HG02610 (cell line): ENCODE data around the gene CDKAL1.

ENCODE experiments used
- ATAC-seq: cut with Tn5 transposase; IDR thresholded peaks from one replicate; pipeline ENCODE4 v1.9.1; 2021; ENCODE audit warnings: mild to moderate bottlenecking, moderate library complexity; ENCODE audit not compliant: unreplicated experiment

Gene CDKAL1

DNA sequence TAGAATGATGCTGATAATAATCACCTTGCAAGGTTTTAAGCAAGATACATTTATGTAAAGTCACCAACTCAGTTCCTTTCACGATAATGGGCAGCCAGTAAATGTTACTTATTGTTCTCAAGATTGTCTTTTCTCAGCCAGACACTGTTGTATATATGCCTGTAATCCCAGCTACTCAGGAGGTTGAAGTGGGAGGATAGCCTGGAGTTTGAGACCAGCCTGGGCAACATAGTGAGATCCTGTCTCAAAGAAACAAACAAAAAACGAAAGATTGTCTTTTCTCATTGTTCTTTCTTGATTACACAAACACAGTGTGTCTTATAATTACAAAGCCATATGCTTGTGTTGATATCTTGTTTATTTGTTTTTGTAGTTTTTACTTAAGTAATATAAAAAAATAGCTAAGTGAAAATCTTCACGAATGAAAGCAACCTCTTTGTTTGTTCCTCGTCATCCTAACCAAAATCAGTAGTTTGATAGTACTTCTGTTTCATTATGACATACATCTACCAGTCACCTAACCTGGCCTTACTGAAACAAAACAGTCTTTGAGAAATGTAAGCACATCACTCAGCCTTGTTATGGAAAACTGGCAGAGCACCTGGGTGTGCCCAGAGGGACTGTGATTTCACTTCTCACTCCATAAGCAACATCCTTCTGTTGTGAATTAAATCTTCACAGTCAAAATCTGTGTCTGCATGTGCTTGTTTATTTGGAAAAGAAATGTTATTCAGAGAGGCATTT, 623.1 kb downstream of the CDKAL1 start:
- ATAC-seq: peak; percentile 81

DNA sequence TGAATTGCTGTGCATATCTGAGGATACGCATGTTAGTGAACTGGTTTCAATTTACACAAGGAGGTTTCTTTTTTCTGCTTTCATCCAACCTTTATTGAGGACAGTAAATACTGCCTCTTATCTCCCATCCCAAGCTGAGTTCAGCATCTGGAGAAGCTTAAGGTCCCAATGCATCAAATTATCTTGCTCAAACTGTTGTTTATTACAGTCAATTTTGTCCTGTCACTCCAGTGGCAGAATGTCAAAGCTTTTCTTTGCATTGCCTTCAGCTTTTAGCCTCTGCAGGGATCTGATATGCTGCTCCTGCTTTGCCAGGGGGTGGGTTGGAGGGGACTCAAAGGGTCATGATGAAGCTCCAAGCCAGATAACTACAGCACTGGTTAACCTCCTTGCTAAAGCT, 623.9 kb downstream of the CDKAL1 start:
- ATAC-seq: no peak

DNA sequence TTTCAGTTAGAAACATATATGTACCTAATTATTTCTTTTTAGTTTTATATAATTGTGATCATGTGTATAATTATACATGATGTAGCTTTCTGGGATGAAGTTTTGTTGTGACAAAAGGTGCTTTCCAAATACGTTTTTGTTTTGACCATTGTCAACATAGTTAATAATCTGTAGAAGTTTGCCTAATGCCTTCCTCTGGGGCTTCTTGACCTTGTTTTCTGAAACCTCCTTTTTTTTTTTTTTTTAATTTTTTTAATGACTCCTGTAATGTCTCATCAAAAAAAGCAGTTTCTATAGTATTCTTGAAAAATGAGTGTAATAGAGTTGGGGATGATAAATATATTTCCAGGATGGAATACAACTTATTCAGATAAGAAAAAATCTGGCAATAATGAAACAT, 624.6 kb downstream of the CDKAL1 start:
- peak; percentile 29 for ATAC-seq

DNA sequence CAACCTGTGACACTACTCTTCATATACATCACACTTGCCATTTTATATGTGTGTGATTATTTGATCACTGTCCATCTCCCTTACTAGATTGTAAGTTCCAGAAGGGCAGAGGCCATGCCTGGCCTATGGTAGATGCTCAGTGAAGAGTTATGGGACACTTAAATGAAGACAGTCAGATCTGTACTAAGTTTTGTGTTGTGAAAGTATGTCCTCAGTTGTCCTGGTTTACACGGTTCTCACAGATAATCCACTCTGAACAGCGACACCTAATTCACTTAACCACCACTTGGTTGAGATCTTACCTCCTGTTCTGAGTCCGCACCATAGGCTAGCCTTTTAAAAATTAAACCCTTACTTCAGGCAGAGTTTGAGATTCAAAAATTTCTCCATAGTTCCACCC, 625.2 kb downstream of the CDKAL1 start:
- peak; percentile 39 for ATAC-seq

DNA sequence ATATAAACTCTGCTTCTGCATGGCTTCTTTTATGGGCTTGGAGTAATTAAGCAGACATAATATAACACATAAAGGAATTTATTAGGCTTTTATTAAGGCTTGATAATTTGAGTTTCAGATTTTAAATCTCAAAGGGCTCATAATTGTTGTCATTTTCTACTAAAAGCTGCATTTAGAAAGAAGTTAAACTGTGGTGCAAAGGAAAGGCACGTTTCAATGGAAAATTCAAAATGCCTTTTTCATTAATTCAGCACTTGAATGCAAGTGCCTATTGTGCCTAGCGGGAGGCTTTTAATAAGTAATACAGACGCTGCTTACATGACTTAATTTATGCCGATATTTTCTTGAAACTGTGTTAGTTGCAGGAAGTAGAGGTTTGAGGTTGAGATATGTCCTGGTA, 627.5 kb downstream of the CDKAL1 start:
- ATAC-seq: no peak

DNA sequence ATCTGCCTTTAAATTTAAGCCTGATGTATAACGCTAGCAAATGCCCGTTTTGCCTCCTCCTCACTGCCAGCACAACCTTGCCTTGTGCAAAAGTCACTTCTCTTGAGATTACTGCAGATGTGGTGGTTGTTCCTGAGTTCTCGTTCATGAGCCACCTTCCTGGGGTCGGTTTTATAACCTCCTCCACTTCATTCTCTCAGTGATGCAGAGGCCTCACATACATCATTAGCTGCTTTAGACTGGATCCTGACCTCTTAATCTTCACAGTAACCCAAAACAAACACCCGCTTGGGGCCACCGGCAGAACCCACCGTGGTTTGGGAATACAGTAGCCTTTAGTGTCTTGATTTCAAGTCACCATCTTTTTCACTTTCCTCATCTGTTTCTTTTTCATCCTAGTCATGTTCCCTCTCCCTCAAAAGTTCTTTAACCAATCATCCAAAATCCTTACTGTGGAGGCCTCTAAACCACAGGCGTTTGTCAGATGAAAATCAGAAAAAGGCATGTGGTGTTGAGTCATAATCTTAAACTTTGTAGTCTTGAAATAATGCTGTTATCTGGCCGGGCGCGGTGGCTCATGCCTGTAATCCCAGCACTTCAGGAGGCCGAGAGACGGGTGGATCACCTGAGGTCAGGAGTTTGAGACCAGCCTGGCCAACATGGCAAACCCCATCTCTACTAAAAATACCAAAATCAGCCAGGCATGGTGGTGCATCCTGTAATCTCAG, 629.0 kb downstream of the CDKAL1 start:
- ATAC-seq: no peak

DNA sequence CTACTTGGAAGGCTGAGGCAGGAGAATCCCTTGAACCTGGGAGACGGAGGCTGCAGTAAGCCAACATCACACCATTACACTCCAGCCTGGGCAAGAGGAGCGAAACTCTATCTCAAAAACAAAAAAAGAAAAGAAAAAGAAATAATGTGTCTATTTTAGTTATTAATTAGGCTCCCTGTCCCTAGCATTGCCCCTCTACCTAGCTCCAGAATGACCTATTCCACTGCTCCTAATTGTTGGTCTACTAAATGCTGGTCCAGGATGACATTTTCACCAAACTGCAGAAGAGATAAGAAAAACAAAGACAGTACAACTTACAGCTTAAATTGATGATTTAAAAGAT, 629.6 kb downstream of the CDKAL1 start:
- no peak for ATAC-seq

DNA sequence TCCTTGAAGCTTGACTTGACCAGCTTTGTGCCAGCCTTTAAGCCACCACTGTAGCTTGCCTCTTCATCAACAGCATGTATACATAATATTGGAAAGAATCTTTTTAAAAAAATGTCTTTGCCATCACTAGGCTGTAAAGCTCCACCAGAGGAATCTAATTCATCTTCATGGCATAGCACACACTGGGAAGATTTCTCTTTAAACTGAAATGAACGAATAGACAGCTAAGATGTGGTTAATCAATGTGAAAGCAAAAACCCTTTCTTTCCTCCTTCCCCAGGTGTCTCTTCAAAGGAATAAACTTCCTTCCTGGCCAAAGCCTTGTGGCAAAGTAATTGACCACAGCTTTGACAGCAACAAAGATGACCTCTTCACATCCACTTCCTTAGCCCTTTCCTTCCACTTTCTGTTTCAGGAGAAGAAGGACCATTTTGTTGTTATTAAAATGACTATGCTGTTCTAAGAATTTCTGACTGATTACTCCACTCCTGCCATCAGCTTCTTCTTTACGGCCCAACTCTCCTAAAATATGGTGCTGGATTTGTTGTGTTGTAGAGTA, 630.6 kb downstream of the CDKAL1 start:
- peak; percentile 69 for ATAC-seq

DNA sequence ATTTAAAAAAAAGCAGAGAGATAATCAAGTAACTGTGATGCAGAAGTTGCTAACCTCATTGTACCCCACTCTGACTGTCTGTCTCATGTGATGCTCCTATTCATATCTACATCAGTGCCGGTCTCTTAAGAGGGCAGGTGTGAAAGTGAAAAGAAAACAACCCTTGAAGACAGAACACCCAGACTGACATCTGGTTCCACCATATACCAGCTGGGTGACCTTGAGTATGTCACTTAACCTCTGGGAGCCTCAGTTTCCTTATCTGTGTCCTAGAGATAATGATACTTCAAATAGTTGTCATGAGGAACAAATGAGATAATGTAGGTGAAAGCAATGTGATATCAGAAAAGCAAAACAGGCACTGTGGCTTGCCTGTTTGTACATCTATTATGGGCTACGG, 632.5 kb downstream of the CDKAL1 start:
- peak; percentile 71 for ATAC-seq

DNA sequence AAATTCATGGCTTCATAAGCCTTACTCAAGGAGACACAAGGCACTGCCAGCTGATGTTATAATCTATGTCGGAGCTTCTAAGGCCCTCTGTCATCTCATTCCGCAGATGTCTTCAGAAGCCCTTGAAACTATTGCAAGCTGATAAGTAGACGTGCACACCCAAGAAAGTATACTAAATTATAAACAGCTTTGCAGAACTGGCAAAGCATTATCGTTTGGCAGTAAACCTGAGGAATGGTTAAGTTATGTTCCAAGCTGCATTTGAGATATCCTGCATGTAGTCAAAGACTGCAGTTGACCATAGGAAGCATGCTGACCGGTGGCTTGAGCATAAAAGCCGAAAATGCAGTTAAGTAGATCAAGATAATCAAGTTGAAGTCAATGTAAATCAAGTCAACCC, 633.5 kb downstream of the CDKAL1 start:
- no peak for ATAC-seq

DNA sequence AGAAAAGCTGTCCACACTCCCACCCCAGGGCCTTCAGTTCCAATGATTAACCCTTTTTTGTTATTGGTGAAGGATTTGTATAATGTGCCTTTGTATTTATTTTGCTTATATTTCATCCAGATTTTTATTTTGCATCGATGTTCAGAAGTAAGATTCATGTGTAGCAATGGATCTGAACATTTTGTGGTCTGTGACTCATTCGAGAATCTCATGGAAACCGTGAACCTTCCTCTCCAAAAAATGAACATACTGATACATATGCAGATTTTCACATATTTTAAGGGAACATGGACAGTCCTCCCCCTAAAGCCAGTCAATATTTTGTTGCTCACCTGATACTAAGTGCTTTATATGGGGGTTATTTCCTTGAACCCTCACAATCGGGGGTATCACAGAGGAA, 637.5 kb downstream of the CDKAL1 start:
- ATAC-seq: no peak

DNA sequence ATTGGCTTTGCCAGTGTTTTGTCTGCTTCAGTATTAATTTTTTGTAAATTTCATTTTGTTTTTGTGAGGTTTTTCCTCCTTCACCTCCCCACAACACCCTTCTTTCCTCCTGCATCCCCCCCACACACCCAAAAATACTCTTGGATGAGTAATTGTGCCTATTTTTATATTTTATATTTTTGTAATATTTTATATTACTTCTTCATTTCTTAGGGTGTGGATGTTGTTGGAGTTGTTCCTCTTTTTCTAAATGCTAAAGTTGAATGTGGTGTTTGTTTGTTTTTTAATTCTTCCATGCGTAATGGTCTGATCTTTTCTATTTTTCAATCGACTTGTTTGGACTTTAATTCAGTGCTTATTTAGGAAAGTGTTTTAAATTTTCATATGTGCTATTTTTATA, 638.8 kb downstream of the CDKAL1 start:
- no peak for ATAC-seq

DNA sequence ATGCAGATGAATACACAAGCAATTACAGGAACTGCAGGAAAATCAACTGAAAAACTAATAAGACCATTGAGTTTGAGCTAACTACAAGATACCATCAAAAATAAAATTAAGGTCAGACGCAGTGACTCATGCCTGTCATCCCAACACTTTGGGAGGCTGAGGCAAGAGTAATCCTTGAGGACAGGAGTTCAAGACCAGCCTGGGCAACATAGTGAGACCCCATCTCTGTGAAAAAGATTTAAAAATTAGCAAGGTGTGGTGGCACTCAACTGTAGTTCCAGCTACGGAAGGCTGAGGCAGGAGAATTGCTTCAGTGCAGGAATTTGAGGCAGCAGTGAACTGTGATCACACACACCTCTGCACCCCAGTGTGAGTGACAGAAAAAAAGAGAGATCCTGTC, 639.4 kb downstream of the CDKAL1 start:
- ATAC-seq: no peak

DNA sequence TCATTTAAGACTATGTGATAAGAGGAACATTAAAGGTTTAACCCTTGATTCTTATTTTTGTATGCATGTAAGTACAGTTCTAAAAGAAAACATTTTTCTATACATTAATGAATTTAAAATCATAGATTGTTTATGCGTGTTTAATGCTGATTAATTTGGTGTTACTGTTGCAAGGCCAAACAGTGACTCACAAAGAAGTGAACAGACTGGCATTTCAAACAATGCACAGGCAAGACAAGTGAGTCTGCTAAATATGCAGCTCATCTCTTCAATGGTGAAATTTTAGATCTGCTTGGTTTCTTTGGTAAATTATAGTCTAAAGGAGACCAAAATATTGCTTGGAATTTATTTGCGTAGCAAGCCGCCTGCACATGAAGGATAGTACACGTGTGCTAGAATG, 641.9 kb downstream of the CDKAL1 start:
- no peak for ATAC-seq

DNA sequence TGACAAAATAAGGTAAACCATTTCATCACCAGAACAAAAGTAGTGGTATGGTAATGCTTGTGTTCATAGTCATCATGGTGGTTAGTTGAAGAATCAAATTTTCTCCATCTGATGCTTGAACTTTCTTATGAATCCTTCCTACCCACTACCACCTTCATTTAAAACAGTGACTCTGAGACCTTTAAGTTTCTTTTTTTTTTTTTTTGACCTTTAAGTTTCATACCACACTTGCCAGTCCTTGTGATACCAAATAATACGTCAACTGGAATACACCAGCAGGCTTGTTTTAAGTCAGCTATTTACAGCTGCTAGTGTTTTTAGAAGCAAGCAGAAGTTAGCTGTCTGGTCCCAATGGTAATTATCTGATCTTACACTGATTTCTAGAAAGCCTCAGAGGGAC, 645.9 kb downstream of the CDKAL1 start:
- peak; percentile 91 for ATAC-seq

DNA sequence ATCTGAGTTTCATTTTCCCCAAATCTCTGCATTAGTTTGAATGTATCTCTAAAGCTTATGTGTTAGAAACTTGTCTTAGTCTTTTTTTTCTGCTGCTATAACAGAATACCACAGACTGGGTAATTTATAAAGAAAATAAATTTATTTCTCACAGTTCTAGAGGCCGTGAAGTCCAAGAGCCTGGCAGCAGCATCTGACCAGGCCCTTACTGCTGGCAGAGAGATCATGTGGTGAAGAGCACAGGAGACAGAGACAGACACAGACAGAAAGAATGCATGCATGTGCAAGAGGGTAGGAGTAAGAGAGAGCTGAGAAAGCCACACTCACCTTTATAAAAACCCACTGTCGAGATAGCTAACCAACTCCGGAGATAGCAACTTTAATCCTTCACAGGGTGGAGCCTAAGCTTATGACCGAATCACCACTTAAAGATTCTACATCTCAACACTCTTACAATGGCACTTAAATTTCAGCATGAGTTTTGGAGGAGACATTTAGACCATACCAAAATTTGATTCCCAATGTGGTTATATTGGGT, 646.6 kb downstream of the CDKAL1 start:
- no peak for ATAC-seq

DNA sequence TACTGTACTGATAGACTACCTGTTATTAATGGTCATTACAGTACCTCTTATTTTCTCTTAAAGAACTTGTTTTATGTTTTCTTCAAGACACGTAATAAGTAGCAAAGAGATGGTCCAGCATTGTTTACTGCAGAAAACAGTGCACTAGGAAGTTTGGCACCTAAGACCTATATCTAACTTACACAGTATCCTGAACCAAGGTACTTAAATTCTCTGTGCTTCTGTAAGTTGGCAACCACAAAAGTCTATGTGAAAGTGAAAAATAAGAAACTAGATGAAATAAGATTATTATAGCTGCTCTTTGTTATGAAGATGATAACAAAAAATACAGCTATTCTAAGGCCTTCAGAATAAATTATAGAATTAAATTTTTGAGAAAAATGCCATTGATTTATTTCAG, 647.6 kb downstream of the CDKAL1 start:
- no peak for ATAC-seq

DNA sequence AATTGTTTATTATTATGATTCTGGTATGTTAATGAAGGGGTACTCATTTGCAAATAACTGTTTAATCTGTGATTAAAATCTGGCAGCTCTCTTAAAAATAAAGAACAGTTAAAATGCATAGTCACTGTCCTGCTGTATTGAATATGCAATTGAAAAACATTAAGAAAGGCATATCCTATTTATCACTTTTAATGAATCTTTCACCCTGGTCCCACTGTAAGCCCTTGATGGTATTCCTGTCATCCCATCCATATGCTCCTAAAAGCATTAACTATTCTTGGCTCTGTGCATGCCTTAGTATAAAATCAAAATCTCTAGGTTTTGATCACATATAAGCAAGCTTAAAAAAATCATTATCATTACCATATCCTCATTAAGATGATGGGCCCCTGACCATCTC, 648.3 kb downstream of the CDKAL1 start:
- ATAC-seq: no peak

DNA sequence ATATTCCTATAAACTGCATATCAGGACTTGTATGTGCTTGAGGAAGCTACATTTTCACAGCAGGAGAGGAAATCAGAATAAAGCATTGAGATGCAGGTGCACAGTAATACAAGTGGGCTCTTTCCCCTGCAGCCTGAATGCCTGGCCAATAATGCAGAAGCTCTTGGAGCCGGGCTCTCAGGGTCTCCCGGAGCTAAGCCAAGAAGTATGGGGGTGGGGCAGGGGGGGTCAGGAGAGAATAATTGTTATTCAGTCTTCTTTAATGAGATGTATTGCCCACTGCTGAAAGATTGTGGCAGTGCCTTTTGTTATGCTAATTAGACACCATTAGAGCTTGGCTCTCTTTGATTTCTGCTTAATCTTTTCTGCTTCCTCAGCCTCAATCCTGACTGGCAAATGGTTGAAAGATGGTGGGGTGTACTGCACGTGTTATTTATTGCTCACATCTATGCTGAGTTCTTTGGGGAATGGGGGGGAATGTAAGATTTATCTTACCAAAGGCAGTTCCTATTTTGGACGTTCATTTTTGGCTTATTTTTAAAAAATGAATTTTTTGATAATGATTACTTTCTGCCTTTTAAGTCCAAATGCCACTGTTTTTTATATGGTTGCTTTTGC, 651.7 kb downstream of the CDKAL1 start:
- ATAC-seq: no peak

DNA sequence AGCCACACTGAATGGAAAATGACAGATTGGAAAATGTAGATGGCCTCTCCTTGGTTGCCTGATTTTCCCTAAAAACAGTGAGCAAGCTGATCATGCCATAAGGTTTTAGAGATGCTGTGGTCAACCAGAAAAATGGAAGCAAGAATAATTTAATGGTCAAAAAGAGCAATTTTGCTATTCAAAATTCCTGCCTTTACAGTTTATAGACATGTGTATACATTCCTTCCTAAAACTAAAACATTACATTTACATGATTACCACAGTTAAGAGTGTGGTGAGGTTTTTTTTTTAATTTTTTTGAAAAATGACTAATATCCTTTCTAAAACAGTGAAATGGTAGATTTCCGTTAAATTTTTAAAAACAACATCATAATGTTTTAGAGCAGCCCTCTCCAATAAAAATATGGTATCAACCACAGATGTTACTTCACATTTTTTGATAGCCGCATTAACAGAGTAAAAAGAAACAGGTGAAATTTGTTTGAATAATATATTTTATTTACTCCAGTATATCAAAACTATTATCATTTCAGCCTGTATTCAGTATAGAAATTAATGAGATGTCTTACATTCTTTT, 652.3 kb downstream of the CDKAL1 start:
- no peak for ATAC-seq

DNA sequence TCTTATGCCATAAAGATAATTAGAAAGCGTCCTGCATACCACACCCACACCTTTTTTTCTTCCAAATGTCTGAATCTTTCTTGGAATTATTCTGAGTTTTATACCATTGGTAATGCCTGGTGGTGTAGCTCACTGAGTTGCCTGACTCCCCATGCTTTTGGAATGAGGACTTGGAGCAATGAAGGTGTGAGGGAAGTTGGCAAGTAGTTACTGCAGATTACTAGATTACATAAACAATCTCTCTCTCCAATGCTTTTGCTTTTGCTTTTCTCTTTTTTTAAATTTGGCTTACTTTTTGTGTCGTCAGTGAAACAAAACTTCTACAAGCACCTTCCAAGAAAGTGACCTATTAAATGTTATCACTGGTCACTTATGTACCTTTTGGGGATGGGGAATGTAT, 653.2 kb downstream of the CDKAL1 start:
- no peak for ATAC-seq
